HTERT RPE-1 (cell line): ENCODE data around the gene CERS1.

Experiments
- in situ Hi-C: fragments of 300-500 bp; cut with MboI; formaldehyde crosslinking; loops from 4 replicates; pipeline ENCODE4 v1.14.3; 2020; ENCODE audit warnings: low sequenced_read_pairs

The CERS1 gene

GRCh38 chr19:18895824-18896341 lies at the start of gene CERS1:
Gene CERS1, minus strand, starts transcription at chr19:18896158. Its CDS starts 86 bp downstream, at chr19:18896072.
- in situ Hi-C loops = no loop called here

GRCh38 chr19:18945297-18945696 lies 49.3 kb upstream of the CERS1 start:
- in situ Hi-C loops = no loop called here

GRCh38 chr19:18943465-18943864 lies 47.5 kb upstream of the CERS1 start:
- in situ Hi-C loops = no loop called here

GRCh38 chr19:18942692-18943091 lies 46.7 kb upstream of the CERS1 start:
- in situ Hi-C loops = no loop called here

GRCh38 chr19:18941628-18942354 lies 45.8 kb upstream of the CERS1 start:
- in situ Hi-C loops = no loop called here

- in situ Hi-C loops = no loop called here
These were observed 45.0 kb upstream of the CERS1 start, which contains the start of gene HOMER3 for GRCh38 chr19:18940769-18941627. Gene HOMER3, minus strand, starts transcription at chr19:18941217. Its CDS starts 2,235 bp downstream, at chr19:18938982.

GRCh38 chr19:18939922-18940768 lies 44.2 kb upstream of the CERS1 start:
- in situ Hi-C loops = no loop called here

- in situ Hi-C loops = no loop called here
These were observed 43.2 kb upstream of the CERS1 start for GRCh38 chr19:18939163-18939562.

- in situ Hi-C loops = no loop called here
These were observed 37.3 kb upstream of the CERS1 start for GRCh38 chr19:18933297-18933696.

- in situ Hi-C loops = no loop called here
These were observed 36.4 kb upstream of the CERS1 start for GRCh38 chr19:18932216-18932841.

- in situ Hi-C loops = no loop called here
These were observed 35.6 kb upstream of the CERS1 start for GRCh38 chr19:18931316-18932162.

- in situ Hi-C loops = no loop called here
These were observed 33.4 kb upstream of the CERS1 start for GRCh38 chr19:18929311-18929710.

GRCh38 chr19:18928018-18928805 lies 32.3 kb upstream of the CERS1 start:
- in situ Hi-C loops = no loop called here

GRCh38 chr19:18924684-18925213 lies 28.8 kb upstream of the CERS1 start:
- in situ Hi-C loops = no loop called here

- in situ Hi-C loops = no loop called here
These were observed 26.4 kb upstream of the CERS1 start for GRCh38 chr19:18922228-18922985.

- in situ Hi-C loops = no loop called here
These were observed 25.6 kb upstream of the CERS1 start for GRCh38 chr19:18921593-18921992.

- in situ Hi-C loops = no loop called here
These were observed 24.4 kb upstream of the CERS1 start for GRCh38 chr19:18920400-18920799.

GRCh38 chr19:18919900-18920214 lies 23.9 kb upstream of the CERS1 start:
- in situ Hi-C loops = no loop called here
